ENCODE data around the gene ZNF804B. TPM values are rescaled to one million over a fixed set of nuclear protein-coding genes. Genes with fewer than 3 reads are reported as not detected.

Gene ZNF804B
- total RNA-seq, 1 donor: not detected

DNA sequence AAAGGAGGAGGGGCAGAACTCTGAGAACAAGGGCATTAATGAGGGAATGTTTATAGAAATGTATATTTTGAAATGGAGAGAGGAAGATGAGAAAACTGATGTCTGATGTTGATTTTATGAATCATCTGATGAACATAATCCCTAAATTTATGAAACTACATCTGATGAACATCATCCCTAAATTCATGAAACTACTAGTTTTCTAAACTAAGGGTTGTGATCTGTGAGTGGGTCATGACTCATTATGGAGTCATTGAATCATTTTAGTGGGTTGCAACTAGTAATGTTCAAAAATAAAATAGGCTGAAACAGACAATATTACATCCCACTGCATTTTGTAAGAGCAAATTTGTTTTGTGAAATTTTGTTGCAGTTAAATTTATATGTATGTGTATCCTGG lies 478.7 kb downstream of the ZNF804B start:
- TF ChIP-seq, protein P1, sequence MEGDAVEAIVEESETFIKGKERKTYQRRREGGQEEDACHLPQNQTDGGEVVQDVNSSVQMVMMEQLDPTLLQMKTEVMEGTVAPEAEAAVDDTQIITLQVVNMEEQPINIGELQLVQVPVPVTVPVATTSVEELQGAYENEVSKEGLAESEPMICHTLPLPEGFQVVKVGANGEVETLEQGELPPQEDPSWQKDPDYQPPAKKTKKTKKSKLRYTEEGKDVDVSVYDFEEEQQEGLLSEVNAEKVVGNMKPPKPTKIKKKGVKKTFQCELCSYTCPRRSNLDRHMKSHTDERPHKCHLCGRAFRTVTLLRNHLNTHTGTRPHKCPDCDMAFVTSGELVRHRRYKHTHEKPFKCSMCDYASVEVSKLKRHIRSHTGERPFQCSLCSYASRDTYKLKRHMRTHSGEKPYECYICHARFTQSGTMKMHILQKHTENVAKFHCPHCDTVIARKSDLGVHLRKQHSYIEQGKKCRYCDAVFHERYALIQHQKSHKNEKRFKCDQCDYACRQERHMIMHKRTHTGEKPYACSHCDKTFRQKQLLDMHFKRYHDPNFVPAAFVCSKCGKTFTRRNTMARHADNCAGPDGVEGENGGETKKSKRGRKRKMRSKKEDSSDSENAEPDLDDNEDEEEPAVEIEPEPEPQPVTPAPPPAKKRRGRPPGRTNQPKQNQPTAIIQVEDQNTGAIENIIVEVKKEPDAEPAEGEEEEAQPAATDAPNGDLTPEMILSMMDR (IDR thresholded peaks at IDR 0.05; ENCODE audit: insufficient read depth, low read length): no peak
- H3K4me3 ChIP-seq (ENCODE audit: low read depth, low read length): no peak overlapping the region
- peak; percentile 0 for DNase-seq (ENCODE audit: low read depth)

DNA sequence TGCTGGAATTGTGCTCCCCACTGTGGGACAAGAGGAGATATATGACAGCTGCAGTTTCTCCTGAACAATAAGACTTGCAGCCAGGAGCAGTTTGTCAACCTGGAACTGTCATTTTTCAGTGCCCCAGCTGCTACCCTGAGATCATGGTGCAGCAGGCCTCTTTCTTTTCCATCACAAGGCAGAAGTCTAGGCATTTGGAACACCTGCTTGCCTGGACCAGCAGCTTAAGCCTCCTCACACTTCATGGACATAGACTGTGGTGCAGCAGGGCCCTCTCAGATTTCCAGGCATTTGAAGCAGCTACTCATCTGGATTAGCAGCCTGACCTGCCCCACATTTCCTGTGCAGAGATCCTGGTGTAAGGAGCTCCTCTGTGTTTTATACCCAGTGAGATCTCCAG lies 486.7 kb downstream of the ZNF804B start:
- no peak overlapping the region for H3K4me3 ChIP-seq (ENCODE audit: low read depth, low read length)
- TF ChIP-seq, protein P1 (IDR thresholded peaks at IDR 0.05; ENCODE audit: insufficient read depth, low read length): no peak
- no peak for DNase-seq (ENCODE audit: low read depth)

DNA sequence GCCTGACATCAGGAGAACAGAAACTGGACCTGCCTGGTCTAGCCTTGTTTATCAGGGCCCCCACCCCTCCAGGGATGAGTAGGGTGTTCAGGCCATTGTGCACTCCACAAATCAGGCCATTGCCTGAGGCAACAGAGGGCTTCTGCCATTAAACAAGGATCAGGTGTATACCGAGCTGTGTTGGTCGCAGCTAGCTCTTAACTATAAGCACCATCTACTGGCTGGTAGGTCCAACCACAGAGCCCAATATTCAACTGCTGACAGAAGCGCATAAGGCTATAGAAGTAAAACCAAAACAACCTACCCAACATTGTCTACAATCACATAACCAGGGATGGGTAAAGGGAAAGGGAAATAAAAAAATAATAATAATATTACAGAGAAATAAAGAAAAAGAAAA lies 487.7 kb downstream of the ZNF804B start:
- TF ChIP-seq, protein P1 (IDR thresholded peaks at IDR 0.05; ENCODE audit: insufficient read depth, low read length): no peak
- no peak for DNase-seq (ENCODE audit: low read depth)
- no peak overlapping the region for H3K4me3 ChIP-seq (ENCODE audit: low read depth, low read length)

DNA sequence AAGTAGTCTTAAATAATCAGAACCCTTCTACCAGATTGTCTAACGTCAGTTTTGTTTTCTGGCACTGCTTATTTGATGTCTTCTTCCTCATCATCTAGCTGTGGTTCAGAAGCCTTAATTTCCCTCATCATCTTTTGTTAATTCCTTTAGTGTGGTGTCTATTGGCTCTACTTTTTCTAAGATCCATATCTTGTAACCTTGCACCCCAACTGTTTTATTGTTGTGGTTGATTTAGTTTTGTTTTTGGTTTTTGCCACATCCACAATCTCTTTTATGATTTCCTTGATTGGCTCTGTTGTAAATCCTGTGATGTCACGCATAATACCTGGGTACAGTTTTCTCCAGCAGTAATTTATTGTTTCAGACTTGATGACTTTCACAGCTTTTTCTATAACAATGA lies 499.6 kb downstream of the ZNF804B start:
- TF ChIP-seq, protein P1 (IDR thresholded peaks at IDR 0.05; ENCODE audit: insufficient read depth, low read length): no peak
- H3K4me3 ChIP-seq (ENCODE audit: low read depth, low read length): no peak overlapping the region

DNA sequence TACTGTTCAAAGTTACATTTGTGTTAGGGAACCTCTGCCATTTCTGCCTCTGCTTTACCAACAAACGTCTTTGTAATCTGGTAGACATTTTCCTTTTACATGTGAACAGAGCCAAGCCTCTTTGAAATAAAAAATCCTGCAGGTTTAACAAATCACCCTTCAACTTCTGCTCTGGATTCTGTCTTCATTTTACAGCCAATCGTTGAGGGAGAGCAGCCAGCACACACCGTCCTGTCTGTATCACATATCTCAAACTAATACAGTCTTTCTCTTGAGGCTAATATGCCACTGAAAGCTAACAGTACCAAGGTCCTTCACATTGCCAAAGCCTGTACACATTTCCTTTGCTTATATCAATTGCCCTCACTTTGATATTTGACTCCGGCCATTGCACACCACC lies 504.6 kb downstream of the ZNF804B start:
- TF ChIP-seq, protein P1 (IDR thresholded peaks at IDR 0.05; ENCODE audit: insufficient read depth, low read length): no peak
- H3K4me3 ChIP-seq (ENCODE audit: low read depth, low read length): no peak overlapping the region
- DNase-seq (ENCODE audit: low read depth): no peak

More for the DNA sequence above, 499.6 kb downstream of the ZNF804B start:
- no peak for DNase-seq (ENCODE audit: low read depth)

DNA sequence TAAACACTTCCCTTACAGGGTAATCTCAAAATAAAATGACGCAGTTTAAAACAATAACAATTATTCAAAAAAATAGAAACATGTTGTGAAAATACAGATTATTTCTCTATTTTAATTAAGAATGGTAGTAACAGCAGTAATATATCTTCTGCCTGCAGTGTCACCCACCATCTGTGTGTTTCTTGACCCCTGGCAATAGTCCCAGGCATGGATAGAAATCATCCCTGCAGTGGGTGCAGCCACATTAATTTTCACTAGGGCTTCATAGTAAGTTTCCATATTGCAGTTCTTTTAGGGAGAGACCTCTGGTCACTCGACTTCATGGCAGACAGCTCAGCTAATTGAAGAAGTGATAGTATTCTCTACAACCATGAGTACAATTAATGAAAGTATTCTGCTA lies 506.1 kb downstream of the ZNF804B start:
- no peak for DNase-seq (ENCODE audit: low read depth)
- H3K4me3 ChIP-seq (ENCODE audit: low read depth, low read length): no peak overlapping the region
- TF ChIP-seq, protein P1 (IDR thresholded peaks at IDR 0.05; ENCODE audit: insufficient read depth, low read length): no peak

DNA sequence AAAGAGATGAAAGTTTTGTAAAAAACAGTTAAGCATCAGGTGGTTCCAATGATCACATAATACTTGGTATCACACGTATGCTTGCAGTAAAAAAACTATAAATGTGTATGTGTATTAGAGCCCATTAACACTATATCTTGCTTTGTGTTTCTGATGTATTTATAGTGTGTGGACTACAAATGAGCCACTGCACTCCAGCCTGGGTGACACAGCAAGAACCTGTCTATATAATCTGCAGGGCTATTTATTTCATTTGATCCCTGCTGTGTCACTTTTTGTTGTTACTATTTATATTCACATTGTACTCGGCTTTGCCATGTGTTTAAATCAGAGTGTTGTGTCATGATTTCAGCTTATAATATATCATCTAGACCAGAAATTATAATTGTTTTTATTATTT lies 523.8 kb downstream of the ZNF804B start:
- no peak overlapping the region for H3K4me3 ChIP-seq (ENCODE audit: low read depth, low read length)
- no peak for DNase-seq (ENCODE audit: low read depth)
- TF ChIP-seq, protein P1 (IDR thresholded peaks at IDR 0.05; ENCODE audit: insufficient read depth, low read length): no peak
